GM12878 (cell line): ENCODE results near the gene USH1C. TPM values are rescaled to one million over a fixed set of nuclear protein-coding genes. Genes with fewer than 3 reads are reported as not detected.

Source experiments
- ATAC-seq: fragments of 200-7000 bp; cut with Tn5 transposase; 3 replicates; pipeline ENCODE4 v1.9.1; 2020; ENCODE audit warnings: mild to moderate bottlenecking, moderate library complexity
- BruUV-seq: library from RNA; stranded (reverse); fragments of 400-500 nt; replicated peaks from 2 replicates; lab custom pipeline; 2021; lab: Mats Ljungman, UMichigan
- CTCF ChIA-PET: fragments of 300-600 bp; sonication (Branson Sonifier 250); formaldehyde crosslinking; extraction: SDS; loops from one replicate; lab custom pipeline; 2021; ENCODE audit warnings: inconsistent platforms; lab: Yijun Ruan, JAX
- POLR2A ChIA-PET: fragments of 350-600 bp; formaldehyde crosslinking; extraction: SDS; loops from one replicate; lab custom pipeline; 2021; ENCODE audit warnings: inconsistent platforms; lab: Charles Lee
- RAD21 ChIA-PET: fragments of 300-600 bp; sonication (Branson Sonifier 250); formaldehyde crosslinking; loops from one replicate; lab custom pipeline; 2023; ENCODE audit warnings: antibody characterized with exemption; ENCODE audit not compliant: unreplicated experiment; lab: Charles Lee
- SMC1A ChIA-PET: fragments of 300-600 bp; sonication (Branson Sonifier 250); formaldehyde crosslinking; loops from one replicate; lab custom pipeline; 2023; ENCODE audit not compliant: unreplicated experiment, uncharacterized antibody; lab: Charles Lee
- DNase-seq: peaks from one replicate; pipeline ENCODE4 v3.0.0-alpha.2; 2011; ENCODE audit warnings: low read depth, low spot score
- FAIRE-seq: peaks from 3 replicates; lab custom pipeline; 2011; peaks lifted over from hg19 to GRCh38; lab: Jason Lieb, UNC
- H2AFZ ChIP-seq: 2 replicates; pipeline ENCODE4 v1.6.0; 2011; ENCODE audit warnings: low read depth, low read length, control low read depth; ENCODE audit not compliant: control insufficient read depth
- H3K27ac ChIP-seq: 2 replicates; pipeline ENCODE4 v1.5.1; 2011; ENCODE audit warnings: control low read depth; ENCODE audit not compliant: control insufficient read depth, insufficient read depth
- H3K27me3 ChIP-seq, 2 experiments: replicated peaks in 1 of 2; 2 replicates each; pipeline versions ENCODE4 v1.6.0 to v1.6.1; 2011; ENCODE audit warnings: low read length in 1 of 2; ENCODE audit not compliant: control insufficient read depth in 2 of 2, insufficient read depth in 2 of 2
- H3K36me3 ChIP-seq, 2 experiments: 2 replicates each; pipeline ENCODE4 v1.5.1; 2011; ENCODE audit warnings: low read length in 1 of 2; ENCODE audit not compliant: control insufficient read depth in 2 of 2, insufficient read depth in 2 of 2
- H3K4me1 ChIP-seq: 2 replicates; pipeline ENCODE4 v1.6.1; 2011; ENCODE audit warnings: mild to moderate bottlenecking, low read length, moderate library complexity, mixed read lengths; ENCODE audit not compliant: control insufficient read depth, insufficient read depth
- H3K4me2 ChIP-seq: 2 replicates; pipeline ENCODE4 v1.6.0; 2011; ENCODE audit warnings: control low read depth; ENCODE audit not compliant: control insufficient read depth, insufficient read depth
- H3K4me3 ChIP-seq: fragments of 200-600 bp; sonication (generic); 2 replicates; pipeline ENCODE4 v1.5.1; 2016
- H3K79me2 ChIP-seq: 2 replicates; pipeline ENCODE4 v1.6.0; 2011; ENCODE audit warnings: low read length; ENCODE audit not compliant: control insufficient read depth, insufficient read depth
- H3K9ac ChIP-seq: 2 replicates; pipeline ENCODE4 v1.8.0; 2011; ENCODE audit warnings: low read length, control low read depth, mixed read lengths; ENCODE audit not compliant: control insufficient read depth, insufficient read depth
- H3K9me3 ChIP-seq: replicated peaks from 3 replicates; pipeline ENCODE4 v1.5.1; 2011; ENCODE audit warnings: mild to moderate bottlenecking, low read length; ENCODE audit not compliant: control insufficient read depth, insufficient read depth
- H4K20me1 ChIP-seq: 2 replicates; pipeline ENCODE4 v1.6.0; 2011; ENCODE audit not compliant: control insufficient read depth, insufficient read depth
- ASH2L ChIP-seq: fragments of 300-600, 200-600 bp; sonication (generic); IDR thresholded peaks from 2 replicates; pipeline ENCODE4 v1.6.1; 2017; ENCODE audit warnings: low read depth, mild to moderate bottlenecking, borderline replicate concordance
- BCL11A ChIP-seq: IDR thresholded peaks from 2 replicates; pipeline ENCODE4 v1.6.1; 2011; ENCODE audit warnings: low read depth, low read length
- BCL3 ChIP-seq: IDR thresholded peaks from 2 replicates; pipeline ENCODE4 v1.6.1; 2011; ENCODE audit warnings: borderline replicate concordance, low read depth, mild to moderate bottlenecking, moderate library complexity, low read length; ENCODE audit not compliant: insufficient read depth, poor library complexity, severe bottlenecking
- CBX3 ChIP-seq: fragments of 200-600 bp; sonication (generic); IDR thresholded peaks from 2 replicates; pipeline ENCODE4 v1.6.1; 2016; ENCODE audit warnings: low read depth, borderline replicate concordance
- EP300 ChIP-seq, 2 experiments: fragments of 150-350 bp in 1 of 2; IDR thresholded peaks; 2 replicates each; pipeline ENCODE4 v1.6.1; 2011 to 2012; ENCODE audit warnings: low read depth in 2 of 2, low read length in 2 of 2, borderline replicate concordance in 1 of 2, improper control_type of control experiment in 1 of 2, inconsistent platforms in 1 of 2; ENCODE audit not compliant: control insufficient read depth in 1 of 2
- ETV6 ChIP-seq, 2 experiments: fragments of 450-650 bp in 1 of 2; IDR thresholded peaks in 1 of 2; conservative IDR thresholded peaks in 1 of 2; 2 replicates each; pipeline ENCODE4 v1.6.1; 2014; ENCODE audit warnings: antibody characterized with exemption in 1 of 2, borderline replicate concordance in 1 of 2, low read depth in 1 of 2, mild to moderate bottlenecking in 1 of 2, moderate library complexity in 1 of 2
- HDAC2 ChIP-seq: fragments of 200-600 bp; sonication (generic); IDR thresholded peaks from 2 replicates; pipeline ENCODE4 v1.6.1; 2017
- IRF4 ChIP-seq: IDR thresholded peaks from 2 replicates; pipeline ENCODE4 v1.6.1; 2011; ENCODE audit warnings: low read depth, low read length
- KLF5 ChIP-seq: fragments of 450-650 bp; IDR thresholded peaks from 2 replicates; pipeline ENCODE4 v1.6.1; 2014; ENCODE audit warnings: mild to moderate bottlenecking; ENCODE audit not compliant: partially characterized antibody
- MTA2 ChIP-seq: fragments of 450-650 bp; IDR thresholded peaks from 2 replicates; pipeline ENCODE4 v1.6.1; 2016; ENCODE audit warnings: low read depth, mild to moderate bottlenecking, moderate library complexity
- MYC ChIP-seq: IDR thresholded peaks from 2 replicates; pipeline ENCODE4 v1.6.1; 2011; ENCODE audit warnings: mild to moderate bottlenecking, low read length, moderate library complexity, inconsistent platforms; ENCODE audit not compliant: insufficient read depth, insufficient replicate concordance, insufficient read length, severe bottlenecking
- POLR2AphosphoS5 ChIP-seq: IDR thresholded peaks from 2 replicates; pipeline ENCODE4 v1.6.1; 2011; ENCODE audit warnings: mild to moderate bottlenecking, low read length, inconsistent platforms
- POU2F2 ChIP-seq: IDR thresholded peaks from 3 replicates; pipeline ENCODE4 v1.6.1; 2011; ENCODE audit warnings: low read depth, mild to moderate bottlenecking, low read length, borderline replicate concordance
- RAD21 ChIP-seq: IDR thresholded peaks from 2 replicates; pipeline ENCODE4 v1.6.1; 2011; ENCODE audit warnings: mild to moderate bottlenecking, low read depth, low read length, moderate library complexity; ENCODE audit not compliant: insufficient read depth
- RBBP5 ChIP-seq: fragments of 200-600 bp; sonication (generic); conservative IDR thresholded peaks from 2 replicates; pipeline ENCODE4 v1.6.1; 2016
- REST ChIP-seq: IDR thresholded peaks from 2 replicates; pipeline ENCODE4 v1.6.1; 2012; ENCODE audit warnings: mild to moderate bottlenecking, low read depth, low read length
- ZNF217 ChIP-seq: fragments of 450-650 bp; IDR thresholded peaks from 2 replicates; pipeline ENCODE4 v1.6.1; 2017; ENCODE audit warnings: antibody characterized with exemption, mild to moderate bottlenecking
- WGBS: methylation state at CpG from one replicate; pipeline ENCODE4 v1.1.6; 2016; ENCODE audit warnings: low lambda C conversion rate; ENCODE audit not compliant: insufficient replicate concordance, insufficient coverage; ENCODE audit errors: missing lambda C conversion rate; 5-methylcytosine and 5-hydroxymethylcytosine counted together
- in situ Hi-C: fragments of 300-500 bp; cut with MboI; formaldehyde crosslinking; loops from 9 replicates; pipeline ENCODE4 v1.14.3; 2018; ENCODE audit warnings: mixed read lengths
- intact Hi-C: fragments of 100-400 bp; cut with micrococcal nuclease; formaldehyde crosslinking; loops from one replicate; pipeline ENCODE4 v1.14.2; 2022; ENCODE audit not compliant: unreplicated experiment
- polyA plus RNA-seq, 11 experiments: library from polyadenylated mRNA; depleted of rRNA in 4 of 11; unstranded in 6 of 11; stranded (reverse) in 5 of 11; fragments of >200 nt; fragmentation: Nextera tagmentation in 4 of 11; fragmentation: Illumina TruSeq in 1 of 11; extraction: Ambion mirVana in 4 of 11; extraction: Trizol in 1 of 11; gene quantifications; 1 replicate in 1 of 11; 2 replicates in 10 of 11; pipeline versions ENCODE4 v1.2.1 to v1.2.3, GENCODE V29; 2011 to 2016; ENCODE audit warnings: inconsistent platforms in 2 of 11, missing spikeins in 2 of 11, low read depth in 1 of 11
- total RNA-seq, 4 experiments: library from RNA; depleted of rRNA in 3 of 4; stranded (reverse); fragments of >200 nt in 3 of 4; fragmentation: Illumina TruSeq in 1 of 4; extraction: Trizol in 1 of 4; gene quantifications; 2 replicates each; pipeline versions ENCODE4 v1.2.1 to v1.2.3, GENCODE V29; 2013 to 2021
- TF ChIP-seq, protein P1 (sequence below): fragments of 450-650 bp; IDR thresholded peaks from 2 replicates; pipeline ENCODE4 v1.6.1; 2016; ENCODE audit warnings: mild to moderate bottlenecking

Gene USH1C
- total and polyA plus RNA-seq, 10 of the 15 experiments (the other 5 are each of a cell fraction or from before 2014, with no cell fraction given), result not detected

GRCh38 chr11:17468122-17468521, 76.1 kb downstream of the USH1C start:
- Histone ChIP-seq H3K9ac (no peak overlapping the region), H3K4me2 (no peak overlapping the region), H3K27ac (no peak overlapping the region), H3K4me3 (no peak overlapping the region), H3K79me2 (no peaks in the 10 kb centered on the region), H4K20me1 (no peaks in the 10 kb centered on the region), H3K9me3 (no peaks in the 10 kb centered on the region), H3K27me3 (peaks cover 0 to 3% of the 10 kb centered on the region in 2 experiments; a peak in 2 of 4 replicates), H3K36me3 (no peaks in the 10 kb centered on the region), H3K4me1 (no peaks in the 10 kb centered on the region), H2AFZ (no peak overlapping the region)
- 4% methylated on average over 4 of the region's 4 CpGs for WGBS
- TF ChIP-seq POLR2AphosphoS5 (no peak), ETV6 (conservative IDR thresholded peaks at IDR 0.05 in 1 of 2, IDR thresholded peaks at IDR 0.05 in 1 of 2; ENCODE audit: borderline replicate concordance in 1 of 2, low read depth in 1 of 2) (no peak), KLF5 (no peak), RBBP5 (no peak), HDAC2 (no peak), ASH2L (no peak), MTA2 (no peak), ZNF217 (no peak), EP300 (IDR thresholded peaks at IDR 0.05; ENCODE audit: borderline replicate concordance in 1 of 2, control insufficient read depth in 1 of 2, low read depth in 2 of 2, low read length in 2 of 2) (no peak), BCL11A (no peak), REST (no peak), MYC (no peak), CBX3 (no peak), POU2F2 (no peak), BCL3 (no peak), IRF4 (no peak), RAD21 (no peak)
- TF ChIP-seq, protein P1, sequence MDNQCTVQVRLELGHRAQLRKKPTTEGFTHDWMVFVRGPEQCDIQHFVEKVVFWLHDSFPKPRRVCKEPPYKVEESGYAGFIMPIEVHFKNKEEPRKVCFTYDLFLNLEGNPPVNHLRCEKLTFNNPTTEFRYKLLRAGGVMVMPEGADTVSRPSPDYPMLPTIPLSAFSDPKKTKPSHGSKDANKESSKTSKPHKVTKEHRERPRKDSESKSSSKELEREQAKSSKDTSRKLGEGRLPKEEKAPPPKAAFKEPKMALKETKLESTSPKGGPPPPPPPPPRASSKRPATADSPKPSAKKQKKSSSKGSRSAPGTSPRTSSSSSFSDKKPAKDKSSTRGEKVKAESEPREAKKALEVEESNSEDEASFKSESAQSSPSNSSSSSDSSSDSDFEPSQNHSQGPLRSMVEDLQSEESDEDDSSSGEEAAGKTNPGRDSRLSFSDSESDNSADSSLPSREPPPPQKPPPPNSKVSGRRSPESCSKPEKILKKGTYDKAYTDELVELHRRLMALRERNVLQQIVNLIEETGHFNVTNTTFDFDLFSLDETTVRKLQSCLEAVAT, result no peak
- intact Hi-C loops (no loop called here), in situ Hi-C loops (no loop called here)
- FAIRE-seq, result no peak
- POLR2A ChIA-PET, result no interaction called here
- BruUV-seq, result no TSS peak
- no peak for ATAC-seq
- no peak for DNase-seq
- CTCF ChIA-PET, result no interaction called here
- SMC1A ChIA-PET, result no interaction called here
- RAD21 ChIA-PET, result no interaction called here
